Measurements from ENCODE around the gene DPY19L3.
"Not testable (repeated sequence)": the region's sequence is repeated elsewhere in the genome, so short reads cannot be mapped to it uniquely, and the experiment has no call there.

The DPY19L3 gene

GRCh38 chr19:32475141-32476031, 69.8 kb downstream of the DPY19L3 start:
- peaks cover 2 to 4% of the 10 kb centered on the region in 2 donors for H3K9me3 Mint-ChIP-seq
- H3K36me3 Mint-ChIP-seq: peaks cover 19 to 24% of the 10 kb centered on the region in 2 donors
- DNase-seq (no peak), ATAC-seq (replicated peaks) (no peak)
- no peaks in the 10 kb centered on the region for H3K27me3 Mint-ChIP-seq
- H3K4me3 Mint-ChIP-seq: no peak overlapping the region
- no peak overlapping the region for H3K27ac Mint-ChIP-seq
- H3K4me1 Mint-ChIP-seq: peaks cover 0 to 7% of the 10 kb centered on the region in 2 donors

GRCh38 chr19:32476032-32476350, 70.4 kb downstream of the DPY19L3 start:
- Mint-ChIP-seq H3K9me3 (peaks cover 2 to 4% of the 10 kb centered on the region in 2 donors), H3K36me3 (peaks cover 20 to 25% of the 10 kb centered on the region in 2 donors), H3K27ac (no peak overlapping the region), H3K27me3 (no peaks in the 10 kb centered on the region), H3K4me3 (no peak overlapping the region), H3K4me1 (peaks cover 0 to 7% of the 10 kb centered on the region in 2 donors)
- ATAC-seq (replicated peaks) (no peak), DNase-seq (no peak)

DNA sequence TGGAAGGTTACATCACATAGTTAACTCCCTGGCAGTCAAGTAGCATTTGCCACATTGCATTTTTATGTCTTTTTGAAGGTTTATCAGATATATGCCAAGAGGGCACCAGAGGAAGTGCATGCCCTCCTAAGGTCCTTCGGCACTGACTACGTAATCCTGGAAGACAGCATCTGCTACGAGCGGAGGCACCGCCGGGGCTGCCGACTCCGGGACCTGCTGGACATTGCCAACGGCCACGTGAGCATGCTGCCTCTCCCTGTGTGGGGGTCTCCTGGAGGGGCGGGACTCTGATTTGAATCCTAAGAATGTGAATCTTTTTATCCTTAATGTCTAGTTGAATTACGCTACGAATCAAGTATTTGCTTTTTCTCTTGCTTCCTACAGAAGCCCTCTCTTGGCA, 74.8 kb downstream of the DPY19L3 start:
- Mint-ChIP-seq H3K9me3 (peaks cover 2 to 4% of the 10 kb centered on the region in 2 donors), H3K36me3 (peaks cover 35 to 54% of the 10 kb centered on the region in 2 donors), H3K4me3 (no peak overlapping the region), H3K4me1 (no peaks in the 10 kb centered on the region), H3K27ac (no peak overlapping the region), H3K27me3 (no peaks in the 10 kb centered on the region)
- ATAC-seq (replicated peaks) (no peak), DNase-seq (no peak)

GRCh38 chr19:32483574-32483973, 78.0 kb downstream of the DPY19L3 start:
- no peaks in the 10 kb centered on the region for H3K4me1 Mint-ChIP-seq
- H3K9me3 Mint-ChIP-seq: peaks cover 1 to 4% of the 10 kb centered on the region in 2 donors
- ATAC-seq (replicated peaks) (no peak), DNase-seq (no peak)
- no peaks in the 10 kb centered on the region for H3K27me3 Mint-ChIP-seq
- no peak overlapping the region for H3K27ac Mint-ChIP-seq
- peaks cover 44 to 72% of the 10 kb centered on the region in 2 donors for H3K36me3 Mint-ChIP-seq
- no peak overlapping the region for H3K4me3 Mint-ChIP-seq

DNA sequence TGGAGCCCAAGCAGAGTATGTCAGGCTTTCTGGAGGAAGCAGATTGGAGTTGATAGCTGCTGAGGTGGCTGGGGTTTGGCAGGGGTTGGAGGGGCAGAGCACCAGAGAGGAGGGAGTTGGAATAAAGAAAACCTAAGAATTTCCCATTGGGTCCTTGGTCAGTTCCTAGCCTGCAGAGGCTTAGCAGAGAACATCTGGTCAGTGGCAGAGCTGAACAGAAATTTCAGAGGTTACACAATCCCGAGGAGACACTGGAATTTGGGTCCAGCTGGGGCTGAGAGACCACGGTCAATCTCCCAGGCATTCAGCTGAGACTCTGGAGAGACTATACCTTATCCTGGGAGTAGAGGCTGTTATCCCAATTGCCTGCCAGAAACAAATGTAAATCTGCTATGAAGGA, 84.4 kb downstream of the DPY19L3 start:
- H3K9me3 Mint-ChIP-seq: peaks cover 3 to 8% of the 10 kb centered on the region in 2 donors
- ATAC-seq (replicated peaks): no peak
- H3K27me3 Mint-ChIP-seq: peaks cover 3% of the 10 kb centered on the region in 2 donors

GRCh38 chr19:32497391-32497790, 91.8 kb downstream of the DPY19L3 start:
- Mint-ChIP-seq H3K27me3 (peaks cover 9 to 15% of the 10 kb centered on the region in 2 donors), H3K9me3 (peaks cover 0 to 5% of the 10 kb centered on the region in 2 donors), H3K4me1 (no peaks in the 10 kb centered on the region), H3K36me3 (peaks cover 0 to 4% of the 10 kb centered on the region in 2 donors), H3K4me3 (no peak overlapping the region), H3K27ac (no peak overlapping the region)
- DNase-seq (no peak), ATAC-seq (replicated peaks) (no peak)

More for the DNA sequence above, 84.4 kb downstream of the DPY19L3 start:
- Mint-ChIP-seq H3K27ac (no peak overlapping the region), H3K4me1 (no peaks in the 10 kb centered on the region), H3K4me3 (no peak overlapping the region), H3K36me3 (peaks cover 27 to 46% of the 10 kb centered on the region in 2 donors)
- no peak for DNase-seq

DNA sequence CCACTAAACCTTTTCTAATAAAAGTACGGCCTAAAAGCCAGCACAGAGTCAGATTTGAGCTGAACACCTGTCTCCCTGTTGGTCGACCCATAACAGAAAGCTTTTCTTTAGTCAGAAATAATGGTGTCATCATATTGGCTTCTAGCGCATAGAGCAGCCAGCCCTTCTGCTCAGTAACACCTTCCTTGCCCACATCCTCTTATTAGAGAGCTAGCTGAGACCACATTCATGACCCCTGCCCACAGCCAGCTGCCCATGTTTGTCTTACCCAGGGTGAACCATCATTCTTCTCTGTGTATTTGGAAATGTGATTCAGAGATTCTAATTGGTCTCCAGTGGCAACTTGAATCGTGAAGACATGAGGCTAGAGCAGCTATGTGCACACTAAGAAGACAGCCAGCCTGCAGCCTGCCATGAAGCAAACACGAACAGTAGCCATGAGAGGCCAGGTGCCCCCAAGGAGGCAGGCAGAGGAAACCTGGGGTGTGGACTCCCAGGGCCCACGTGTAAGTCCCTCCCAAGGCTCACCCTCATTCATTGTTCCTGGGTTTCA, 93.2 kb downstream of the DPY19L3 start:
- Mint-ChIP-seq H3K4me1 (no peaks in the 10 kb centered on the region), H3K9me3 (peaks cover 0 to 5% of the 10 kb centered on the region in 2 donors), H3K36me3 (peaks cover 0 to 4% of the 10 kb centered on the region in 2 donors), H3K4me3 (no peak overlapping the region), H3K27me3 (peaks cover 9 to 15% of the 10 kb centered on the region in 2 donors), H3K27ac (no peak overlapping the region)
- DNase-seq: no peak
- ATAC-seq (replicated peaks): no peak

DNA sequence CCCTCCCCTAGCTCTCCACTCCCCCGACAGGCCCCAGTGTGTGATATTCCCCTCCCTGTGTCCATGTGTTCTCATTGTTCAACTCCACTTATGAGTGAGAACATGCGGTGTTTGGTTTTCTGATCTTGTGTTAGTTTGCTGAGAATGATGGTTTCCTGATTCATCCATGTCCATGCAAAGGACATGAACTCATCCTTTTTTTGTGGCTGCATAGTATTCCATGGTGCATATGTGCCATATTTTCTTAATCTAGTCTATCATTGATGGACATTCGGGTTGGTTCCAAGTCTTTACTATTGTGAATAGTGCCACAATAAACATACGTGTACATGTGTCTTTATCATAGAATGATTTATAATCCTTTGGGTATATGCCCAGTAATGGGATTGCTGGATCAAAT, 106.9 kb downstream of the DPY19L3 start:
- not testable (repeated sequence) for H3K4me3 Mint-ChIP-seq

DNA sequence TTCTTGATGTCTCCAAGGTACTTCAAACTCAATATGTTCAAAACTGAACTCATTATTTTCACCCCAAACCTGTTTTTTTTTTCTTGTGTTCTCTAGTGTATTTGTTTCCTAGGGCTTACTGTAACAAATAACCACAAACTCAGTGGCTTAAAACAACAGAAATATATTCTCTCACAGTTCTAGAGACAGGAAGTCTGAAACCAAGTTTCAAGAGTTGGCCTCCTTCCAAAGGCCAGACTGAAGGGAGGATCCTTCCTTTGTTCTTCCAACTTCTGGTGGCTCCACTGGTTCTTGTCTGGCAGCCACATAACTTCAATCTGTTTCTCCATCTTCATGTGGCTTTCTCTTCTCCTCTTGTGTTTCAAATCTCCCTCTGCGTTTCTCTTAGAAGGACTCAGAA, 113.5 kb downstream of the DPY19L3 start:
- no peak for ATAC-seq (replicated peaks)
- H3K27ac Mint-ChIP-seq: no peak overlapping the region

More for the DNA sequence above, 106.9 kb downstream of the DPY19L3 start:
- not testable (repeated sequence) for H3K9me3 Mint-ChIP-seq; H3K36me3 Mint-ChIP-seq; DNase-seq; H3K27ac Mint-ChIP-seq; H3K4me1 Mint-ChIP-seq; H3K27me3 Mint-ChIP-seq; ATAC-seq (replicated peaks)

DNA sequence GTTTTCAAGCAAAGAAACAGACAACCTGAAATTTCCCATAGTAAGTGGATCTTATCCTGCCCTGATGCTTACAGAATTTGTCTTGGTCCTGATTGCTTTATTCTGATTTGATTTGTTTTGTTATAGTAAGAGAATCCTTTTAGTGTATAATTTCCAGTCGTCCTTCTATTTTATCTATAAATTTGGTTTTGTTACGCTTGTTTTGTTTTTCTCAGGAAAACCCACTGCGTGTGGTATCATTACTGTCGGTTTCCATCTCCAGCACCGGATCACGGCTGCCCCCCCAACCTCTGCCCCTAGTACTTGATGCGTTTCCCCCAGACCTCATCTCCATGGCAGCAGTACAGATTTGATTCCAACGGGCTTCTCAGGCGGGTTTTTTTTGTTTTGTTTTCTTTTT, 117.4 kb downstream of the DPY19L3 start:
- Mint-ChIP-seq H3K4me3 (no peak overlapping the region), H3K36me3 (no peaks in the 10 kb centered on the region), H3K27me3 (peaks cover 10 to 15% of the 10 kb centered on the region in 2 donors), H3K4me1 (peaks cover 4 to 5% of the 10 kb centered on the region in 2 donors), H3K27ac (no peak overlapping the region), H3K9me3 (peaks cover 4 to 5% of the 10 kb centered on the region in 2 donors)
- ATAC-seq (replicated peaks) (no peak), DNase-seq (no peak)

More for the DNA sequence above, 113.5 kb downstream of the DPY19L3 start:
- Mint-ChIP-seq H3K27me3 (peaks cover 13 to 14% of the 10 kb centered on the region in 2 donors), H3K4me1 (peaks cover 4 to 5% of the 10 kb centered on the region in 2 donors), H3K9me3 (peaks cover 5 to 10% of the 10 kb centered on the region in 2 donors), H3K4me3 (no peak overlapping the region), H3K36me3 (no peaks in the 10 kb centered on the region)
- DNase-seq: no peak

DNA sequence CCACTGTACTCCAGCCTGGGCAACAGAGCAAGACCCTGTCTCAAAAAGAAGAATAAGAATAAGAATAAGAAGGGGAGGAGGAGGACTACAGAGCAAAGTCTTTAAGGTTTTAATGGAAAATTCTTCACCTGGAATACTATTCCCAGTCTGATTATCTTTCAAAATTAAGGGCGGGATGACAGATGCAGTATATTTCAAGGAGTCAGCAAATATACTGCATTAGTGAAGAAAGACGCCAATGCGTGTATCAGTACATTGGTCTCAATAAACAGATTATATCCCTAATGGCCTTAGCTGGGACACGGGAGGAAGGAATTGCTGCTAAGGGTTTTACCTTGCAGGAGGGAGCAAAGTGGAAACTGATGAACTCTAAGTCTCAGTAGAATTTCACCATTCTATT, 121.3 kb downstream of the DPY19L3 start:
- peaks cover 4 to 12% of the 10 kb centered on the region in 2 donors for H3K27me3 Mint-ChIP-seq
- no peak for ATAC-seq (replicated peaks)
- H3K27ac Mint-ChIP-seq: no peak overlapping the region
- H3K4me3 Mint-ChIP-seq: no peak overlapping the region
- peaks cover 8 to 16% of the 10 kb centered on the region in 2 donors for H3K9me3 Mint-ChIP-seq
- DNase-seq: no peak
- H3K36me3 Mint-ChIP-seq: peaks cover 2 to 3% of the 10 kb centered on the region in 2 donors
- H3K4me1 Mint-ChIP-seq: no peaks in the 10 kb centered on the region

DNA sequence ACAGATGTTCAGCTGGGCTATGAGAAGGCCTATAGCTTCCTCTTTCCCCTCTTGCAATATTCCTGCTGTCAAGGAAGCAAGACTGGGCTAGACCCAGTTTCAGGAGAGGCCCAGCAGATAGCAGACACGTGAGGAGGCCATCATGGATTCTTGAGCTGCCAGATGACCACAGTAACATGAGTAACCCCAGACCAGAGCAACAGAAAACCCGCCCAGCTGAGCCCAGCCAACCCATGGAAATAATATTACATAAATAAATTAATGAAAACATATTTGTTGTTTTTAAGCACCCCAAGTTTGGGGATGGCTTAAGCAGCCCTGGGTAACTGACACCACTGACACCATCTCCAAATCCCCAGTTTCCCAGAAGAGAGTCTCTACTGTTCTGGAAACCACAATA, 125.2 kb downstream of the DPY19L3 start:
- Mint-ChIP-seq H3K27me3 (peaks cover 15 to 21% of the 10 kb centered on the region in 2 donors), H3K4me3 (no peak overlapping the region), H3K9me3 (peaks cover 17 to 24% of the 10 kb centered on the region in 2 donors), H3K4me1 (peaks cover 0 to 7% of the 10 kb centered on the region in 2 donors), H3K27ac (no peak overlapping the region), H3K36me3 (peaks cover 3 to 4% of the 10 kb centered on the region in 2 donors)
- DNase-seq: no peak
- ATAC-seq (replicated peaks): no peak

- Mint-ChIP-seq H3K9me3 (peaks cover 17 to 22% of the 10 kb centered on the region in 2 donors), H3K4me1 (peaks cover 0 to 7% of the 10 kb centered on the region in 2 donors), H3K27me3 (peaks cover 15% of the 10 kb centered on the region in 2 donors), H3K36me3 (peaks cover 6% of the 10 kb centered on the region in 2 donors), H3K4me3 (no peak overlapping the region), H3K27ac (no peak overlapping the region)
- no peak for DNase-seq
- no peak for ATAC-seq (replicated peaks)
Measured at GRCh38 chr19:32532233-32532632, 126.7 kb downstream of the DPY19L3 start.

Measured in stimulated activated naive B cell treated with anti-CD40 and anti-IgM and Interleukin-4, amounts not matched to agents 10 μg/mL and 1 μg/mL and 100 μg/mL, for 72 hours (primary cell).